ENCODE measurements around the gene FAT1. TPM values are rescaled to one million over a fixed set of nuclear protein-coding genes. Genes with fewer than 3 reads are reported as not detected.

The FAT1 gene
- total RNA-seq, 1 experiment from 2014 or later = 107 TPM

GRCh38 chr4:186624951-186625350, 98.7 kb downstream of the FAT1 start:
- TF ChIP-seq CTCF (conservative IDR thresholded peaks at IDR 0.05; ENCODE audit: low read depth, low read length) (no peak), EZH2 (IDR thresholded peaks at IDR 0.05; ENCODE audit: borderline replicate concordance, low read depth, low read length, poor library complexity, severe bottlenecking) (no peak)
- ChIA-PET CTCF (no interaction called here), POLR2A (ENCODE audit: low non-redundant PET) (no interaction called here)
- Histone ChIP-seq H3K36me3 (ENCODE audit: insufficient read depth, low read length, poor library complexity, severe bottlenecking) (peaks cover 16% of the 10 kb centered on the region), H3K4me3 (ENCODE audit: low read depth, low read length, poor library complexity, severe bottlenecking) (no peak overlapping the region), H3K27ac (ENCODE audit: low read depth, low read length, poor library complexity, severe bottlenecking) (peak overlapping the region; percentile 52), H3K4me1 (ENCODE audit: insufficient read depth, low read length, poor library complexity, severe bottlenecking) (peaks cover 38% of the 10 kb centered on the region), H3K9me3 (ENCODE audit: low read depth, low read length, poor library complexity, severe bottlenecking) (no peaks in the 10 kb centered on the region), H3K27me3 (replicated peaks; ENCODE audit: insufficient read depth, low read depth, low read length, poor library complexity) (no peaks in the 10 kb centered on the region)
- intact Hi-C loops (cut with micrococcal nuclease; ENCODE audit: unreplicated experiment) = no loop called here
- DNase-seq (ENCODE audit: low spot score) = peak; percentile 65
- BruUV-seq (replicated peaks) = no TSS peak

DNA sequence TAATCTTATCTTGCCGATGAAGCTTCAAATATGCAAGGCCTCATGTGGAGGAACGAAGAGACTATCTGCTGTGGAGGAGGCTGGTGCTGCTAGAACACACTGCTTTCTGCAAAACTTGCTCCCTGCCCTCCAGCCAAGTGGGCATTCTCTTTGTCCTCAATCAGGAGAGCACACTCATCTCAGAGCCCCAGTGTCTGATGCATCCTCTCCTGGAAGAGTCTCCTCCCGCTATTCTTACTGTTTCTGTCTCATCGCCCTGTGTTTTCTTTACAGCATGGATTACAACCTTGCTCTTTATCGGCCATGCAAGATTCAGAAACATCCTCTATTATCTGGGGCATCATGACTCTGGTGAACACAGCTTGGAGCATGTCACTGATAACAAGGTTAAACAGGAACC, 100.1 kb downstream of the FAT1 start:
- ChIA-PET POLR2A (ENCODE audit: low non-redundant PET) (no interaction called here), CTCF (no interaction called here)
- DNase-seq (ENCODE audit: low spot score) = no peak
- Histone ChIP-seq H3K9me3 (ENCODE audit: low read depth, low read length, poor library complexity, severe bottlenecking) (no peaks in the 10 kb centered on the region), H3K4me1 (ENCODE audit: insufficient read depth, low read length, poor library complexity, severe bottlenecking) (peaks cover 38% of the 10 kb centered on the region), H3K27me3 (replicated peaks; ENCODE audit: insufficient read depth, low read depth, low read length, poor library complexity) (no peaks in the 10 kb centered on the region), H3K27ac (ENCODE audit: low read depth, low read length, poor library complexity, severe bottlenecking) (peak overlapping the region; percentile 76), H3K36me3 (ENCODE audit: insufficient read depth, low read length, poor library complexity, severe bottlenecking) (peaks cover 18% of the 10 kb centered on the region), H3K4me3 (ENCODE audit: low read depth, low read length, poor library complexity, severe bottlenecking) (no peak overlapping the region)
- intact Hi-C loops (cut with micrococcal nuclease; ENCODE audit: unreplicated experiment) = no loop called here
- no TSS peak for BruUV-seq (replicated peaks)
- TF ChIP-seq CTCF (conservative IDR thresholded peaks at IDR 0.05; ENCODE audit: low read depth, low read length) = no peak
- no peak for TF ChIP-seq EZH2 (IDR thresholded peaks at IDR 0.05; ENCODE audit: borderline replicate concordance, low read depth, low read length, poor library complexity, severe bottlenecking)

DNA sequence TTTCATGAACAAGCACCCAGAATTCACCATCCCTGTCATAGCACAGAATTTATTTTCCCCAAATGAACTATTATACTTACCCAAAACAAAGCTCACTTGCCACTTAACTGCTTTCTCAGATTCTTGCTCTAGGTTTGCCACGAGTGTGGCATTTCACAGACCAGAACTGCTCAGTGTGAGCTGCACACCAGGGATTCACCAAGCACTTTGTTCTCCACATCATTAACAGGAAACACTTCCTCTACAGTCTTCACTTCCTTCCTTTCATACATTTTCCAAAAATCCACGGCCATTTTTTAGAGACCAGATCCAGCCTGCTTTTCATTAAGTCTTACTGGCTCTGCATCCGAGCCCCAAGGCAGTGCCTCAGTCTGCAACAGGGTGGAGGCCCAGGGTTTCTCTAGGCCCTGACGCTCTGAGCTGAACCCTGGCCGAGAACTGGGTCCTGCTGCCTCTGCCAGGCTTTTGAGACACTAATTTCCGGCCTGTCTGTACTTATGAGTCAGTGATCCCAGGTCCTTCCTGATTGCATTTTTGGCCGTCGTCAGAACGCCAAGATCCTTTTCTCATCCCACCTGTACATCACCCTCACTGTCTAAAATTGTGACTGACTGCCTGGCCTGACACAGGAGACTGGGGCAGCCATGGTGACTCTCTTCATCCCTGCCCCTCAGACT, 100.7 kb downstream of the FAT1 start:
- peak; percentile 82 for DNase-seq (ENCODE audit: low spot score)
- TF ChIP-seq CTCF (conservative IDR thresholded peaks at IDR 0.05; ENCODE audit: low read depth, low read length) = no peak
- TF ChIP-seq EZH2 (IDR thresholded peaks at IDR 0.05; ENCODE audit: borderline replicate concordance, low read depth, low read length, poor library complexity, severe bottlenecking) = no peak
- peaks cover 18% of the 10 kb centered on the region for H3K36me3 ChIP-seq (ENCODE audit: insufficient read depth, low read length, poor library complexity, severe bottlenecking)

More for the DNA sequence above, 100.7 kb downstream of the FAT1 start:
- peak overlapping the region; percentile 76 for H3K27ac ChIP-seq (ENCODE audit: low read depth, low read length, poor library complexity, severe bottlenecking)
- ChIA-PET CTCF (no interaction called here), POLR2A (ENCODE audit: low non-redundant PET) (no interaction called here)
- H3K9me3 ChIP-seq (ENCODE audit: low read depth, low read length, poor library complexity, severe bottlenecking) = no peaks in the 10 kb centered on the region
- peaks cover 38% of the 10 kb centered on the region for H3K4me1 ChIP-seq (ENCODE audit: insufficient read depth, low read length, poor library complexity, severe bottlenecking)
- H3K4me3 ChIP-seq (ENCODE audit: low read depth, low read length, poor library complexity, severe bottlenecking) = no peak overlapping the region
- BruUV-seq (replicated peaks) = no TSS peak
- H3K27me3 ChIP-seq (replicated peaks; ENCODE audit: insufficient read depth, low read depth, low read length, poor library complexity) = no peaks in the 10 kb centered on the region
- intact Hi-C loops (cut with micrococcal nuclease; ENCODE audit: unreplicated experiment) = no loop called here

Data from A673 (cell line).